Neural progenitor cell (in vitro differentiated cells): Measurements from ENCODE around the gene C12orf42.

Experiments used
- CTCF ChIP-seq: fragments of 200-600 bp; sonication (generic); IDR thresholded peaks from 2 replicates; pipeline ENCODE4 v1.5.1; 2017; ENCODE audit warnings: antibody characterized with exemption, mild to moderate bottlenecking
- EZH2phosphoT487 ChIP-seq: fragments of 200-600 bp; sonication (generic); IDR thresholded peaks from 2 replicates; pipeline ENCODE4 v1.6.1; 2017; ENCODE audit warnings: antibody characterized with exemption

- TF ChIP-seq CTCF, result no peak
- TF ChIP-seq EZH2phosphoT487, result no peak
Observed at GRCh38 chr12:103314786-103315185, 181.0 kb downstream of the C12orf42 start.
